ENCODE data around the gene C2CD2.

The C2CD2 gene

DNA sequence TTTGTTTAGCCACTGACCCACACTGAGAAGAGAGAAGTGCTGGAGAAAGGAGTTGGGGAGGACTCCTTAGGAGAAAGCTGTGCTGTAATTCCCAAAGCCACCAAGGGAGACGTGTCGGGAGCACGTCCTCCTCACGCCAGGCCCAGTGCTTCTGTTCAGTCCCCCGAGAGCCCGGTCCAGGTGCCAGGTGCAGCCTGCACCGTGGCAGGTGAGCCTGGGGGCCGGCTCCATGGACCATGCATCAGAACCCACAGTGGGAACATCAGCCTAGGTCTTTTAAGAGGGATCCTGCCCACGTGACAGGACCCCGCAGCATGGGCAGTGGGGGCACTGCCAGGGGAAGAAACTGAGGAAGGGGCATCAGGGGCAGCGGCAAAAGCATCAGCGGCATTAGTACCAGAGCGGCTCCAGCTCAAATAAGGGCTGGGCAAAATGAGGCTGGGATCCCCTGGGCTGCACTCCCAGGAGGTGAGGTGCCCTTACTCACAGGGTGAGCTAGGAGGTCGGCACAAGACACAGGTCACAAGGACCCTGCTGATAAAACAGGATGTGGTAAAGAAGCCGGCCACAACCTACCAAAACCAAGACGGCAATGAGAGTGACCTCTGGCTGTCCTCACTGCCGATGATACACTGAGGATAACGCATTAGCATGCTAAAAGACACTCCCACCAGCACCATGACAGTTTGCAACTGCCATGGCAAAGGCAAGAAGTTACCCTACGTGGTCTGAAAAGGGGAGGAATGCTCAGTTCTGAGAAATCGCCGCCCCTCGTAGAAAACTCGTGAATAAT is 50.1 kb downstream of the C2CD2 start:
- no peak for DNase-seq

- DNase-seq = no peak
These were observed 50.9 kb downstream of the C2CD2 start for GRCh38 chr21:41902946-41903345.

- no peak for DNase-seq
These were observed 52.0 kb downstream of the C2CD2 start for GRCh38 chr21:41901782-41902181.

- DNase-seq = peak; percentile 12
These were observed 52.7 kb downstream of the C2CD2 start for GRCh38 chr21:41901099-41901498.

GRCh38 chr21:41900401-41900800 is 53.4 kb downstream of the C2CD2 start:
- DNase-seq = no peak

DNA sequence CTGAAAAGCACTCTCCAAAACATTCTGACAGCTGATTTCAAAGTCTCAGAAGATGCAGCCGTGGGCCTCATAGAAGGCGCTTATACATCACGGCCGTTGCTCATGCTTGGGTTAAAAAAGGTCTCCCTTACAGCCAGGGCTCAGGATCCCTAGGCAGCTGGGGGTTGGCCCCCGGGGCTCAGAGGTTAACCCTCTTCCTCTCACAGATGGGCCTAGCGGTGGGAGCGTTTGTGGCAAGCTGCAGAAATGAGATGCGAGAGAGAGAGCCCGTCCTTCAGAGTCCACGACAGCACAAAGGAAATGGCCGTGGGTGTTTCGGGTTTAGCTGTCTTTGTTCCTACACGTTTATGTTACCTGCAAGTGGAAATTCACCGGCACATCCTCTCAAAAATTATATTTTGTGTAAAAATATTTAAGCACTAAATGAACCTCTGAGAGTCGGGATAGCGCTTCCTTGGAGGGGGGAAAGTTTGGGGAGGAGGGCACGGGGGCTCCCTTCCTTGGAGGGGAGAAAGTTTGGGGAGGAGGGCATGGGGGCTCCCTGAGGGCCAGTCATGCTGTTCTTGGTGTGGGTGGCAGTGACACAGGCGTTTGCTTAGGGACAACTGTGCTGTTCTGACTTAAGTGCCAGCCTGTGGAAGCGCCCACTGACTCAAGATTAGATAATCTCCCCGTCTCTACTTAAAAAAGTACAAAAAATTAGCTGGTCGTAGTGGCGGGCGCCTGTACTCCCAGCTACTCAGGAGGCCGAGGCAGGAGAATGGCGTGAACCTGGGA is 54.2 kb downstream of the C2CD2 start:
- peak in 1 of 2 donors; percentile 26 for DNase-seq

- DNase-seq = no peak
These were observed 54.8 kb downstream of the C2CD2 start for GRCh38 chr21:41898998-41899397.

DNA sequence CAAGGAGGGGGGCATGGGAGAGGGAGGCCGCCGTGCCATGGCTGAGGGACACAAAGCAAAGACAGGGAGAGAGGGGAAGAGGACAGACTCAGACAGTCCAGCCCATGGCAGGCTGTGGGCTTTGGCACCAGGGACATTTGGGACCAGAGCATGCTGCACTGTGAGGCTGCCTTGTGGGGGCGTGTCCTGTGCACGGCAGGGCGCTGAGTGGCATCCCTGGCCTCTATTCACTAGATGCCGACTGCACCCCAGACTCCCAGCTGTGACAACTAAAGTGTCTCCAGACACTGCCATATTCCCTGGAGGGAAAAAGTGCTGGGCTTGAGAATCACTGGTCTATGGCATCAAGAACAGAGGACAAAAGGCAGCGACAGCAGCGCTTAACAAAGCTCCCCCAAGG is 56.1 kb downstream of the C2CD2 start:
- DNase-seq = no peak

- no peak for DNase-seq
These were observed 56.7 kb downstream of the C2CD2 start for GRCh38 chr21:41897047-41897669.

DNA sequence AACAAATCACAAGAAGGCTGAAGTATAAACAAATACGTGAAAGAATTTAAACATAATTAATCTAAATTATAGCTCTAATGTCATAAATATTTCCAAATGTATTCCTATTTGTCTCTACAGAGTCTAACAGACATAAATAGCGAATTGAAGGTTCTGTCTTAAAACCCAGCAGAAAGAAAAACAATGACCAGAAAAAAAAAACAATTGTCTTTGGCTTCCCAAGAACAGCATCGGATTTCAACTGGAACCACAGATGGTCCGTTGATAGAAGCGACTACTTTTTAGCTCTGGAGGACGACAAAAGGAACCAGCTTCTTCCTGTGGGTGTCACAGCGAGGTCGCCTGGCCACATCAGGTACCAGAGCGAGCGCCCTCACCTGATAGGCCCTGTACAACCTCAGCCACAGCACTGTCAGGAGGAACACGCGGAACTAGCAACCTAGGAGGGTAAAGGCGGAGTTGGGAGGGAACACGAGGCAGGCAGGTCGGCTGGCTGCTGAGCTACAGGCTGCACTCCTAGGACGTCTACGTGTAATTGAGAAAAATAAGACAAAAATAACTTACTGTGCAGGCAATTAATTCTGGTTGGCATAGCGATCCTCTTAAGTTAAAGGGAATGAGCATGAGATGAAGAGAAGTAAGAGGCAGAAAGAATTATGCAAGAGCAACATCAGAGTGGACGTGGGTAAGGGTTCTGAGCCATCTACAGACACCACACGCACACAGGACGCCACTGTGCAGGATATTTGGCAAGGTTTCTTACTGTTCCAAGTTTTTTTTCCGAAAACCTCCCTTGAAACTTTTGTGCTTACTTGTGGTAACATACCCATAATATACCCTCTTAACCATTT is 58.0 kb downstream of the C2CD2 start:
- DNase-seq = peak; percentile 63

DNA sequence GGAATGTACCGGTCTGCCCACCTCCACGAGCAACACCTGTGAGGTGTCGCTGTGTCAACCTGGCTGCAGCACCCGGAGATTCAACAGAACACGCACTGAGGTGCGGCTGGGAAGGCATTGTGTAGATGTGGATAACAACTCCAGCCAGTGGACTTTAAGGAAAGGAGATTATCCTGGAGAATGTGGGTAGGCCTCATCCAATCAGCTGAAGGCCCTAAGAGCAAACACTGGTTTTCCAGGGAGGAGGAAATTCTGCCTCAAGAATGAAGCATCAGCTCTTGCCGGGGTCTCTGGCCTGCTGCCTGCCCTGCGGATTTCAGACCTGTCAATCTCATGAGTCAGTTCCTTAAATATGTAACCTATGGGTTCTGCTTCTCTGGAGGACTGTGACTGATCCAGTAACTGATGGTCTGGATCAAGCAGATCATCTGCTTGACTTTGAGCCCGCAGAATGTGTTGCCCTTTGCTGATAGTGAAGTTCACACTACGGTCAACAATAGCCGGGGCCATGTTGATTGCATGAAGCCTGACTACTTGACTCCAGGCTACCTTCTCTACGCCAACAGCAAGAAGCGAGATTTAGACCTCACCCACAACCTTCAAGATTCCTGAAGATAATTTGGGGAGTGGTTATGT is 58.8 kb downstream of the C2CD2 start:
- DNase-seq = no peak

DNA sequence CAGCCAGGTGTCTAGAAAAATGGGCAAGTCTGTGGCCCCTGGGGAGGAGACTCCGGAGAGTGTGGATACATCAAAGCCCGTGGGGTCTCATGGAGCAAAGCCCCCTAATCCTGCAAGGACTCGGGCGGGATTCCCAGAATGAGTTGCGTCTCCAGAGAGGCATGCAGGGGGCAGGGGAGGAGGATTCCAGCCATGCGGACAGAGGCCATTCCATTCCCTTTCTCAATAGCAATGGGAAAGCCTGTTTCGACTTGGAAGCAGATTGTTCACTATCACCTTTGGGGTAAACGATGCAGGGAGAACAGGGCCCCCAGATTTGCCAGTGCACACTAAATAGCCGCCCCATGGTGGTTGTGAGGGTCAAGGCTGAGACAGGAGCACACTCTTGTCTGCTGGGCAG is 59.3 kb downstream of the C2CD2 start:
- no peak for DNase-seq

- DNase-seq = no peak
These were observed 61.1 kb downstream of the C2CD2 start for GRCh38 chr21:41892726-41893125.

DNA sequence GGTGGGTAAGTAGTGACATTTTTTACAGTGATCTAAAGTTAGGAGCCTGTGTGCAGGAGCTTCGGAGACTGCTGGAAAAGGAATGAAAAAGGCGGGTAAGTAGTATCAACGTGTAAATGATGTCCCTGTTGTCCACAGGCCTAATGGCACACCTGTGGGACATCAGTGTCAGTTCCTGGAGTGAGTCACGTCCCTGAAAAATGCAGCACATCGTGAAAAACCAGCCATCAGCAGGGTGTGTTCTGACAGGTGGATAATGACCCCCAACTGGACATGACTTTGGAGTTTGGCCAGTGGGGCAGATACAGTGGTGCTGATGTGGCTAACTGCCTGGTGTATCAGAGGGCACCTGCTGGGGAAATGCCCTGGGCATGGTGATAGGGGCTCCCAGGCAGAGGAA is 62.7 kb downstream of the C2CD2 start:
- no peak for DNase-seq

DNA sequence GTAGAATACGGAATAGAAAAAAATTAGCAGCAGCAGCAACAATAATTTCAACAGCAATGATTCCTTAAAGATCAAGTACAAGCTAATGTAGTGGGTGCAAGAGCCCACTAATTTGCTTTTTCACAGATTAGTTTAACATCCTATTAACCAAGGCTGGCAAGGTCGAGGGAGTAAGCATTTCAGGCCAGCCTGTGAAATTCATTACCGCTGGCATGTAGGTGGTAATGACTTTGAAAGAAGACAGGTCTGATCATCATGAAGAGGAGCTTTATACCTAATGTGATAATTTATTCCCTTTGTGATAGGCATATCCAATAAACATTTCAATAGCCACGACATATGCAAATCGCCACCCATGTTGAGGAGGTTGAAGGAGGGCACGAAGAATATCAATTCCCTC is 63.5 kb downstream of the C2CD2 start:
- no peak for DNase-seq

DNA sequence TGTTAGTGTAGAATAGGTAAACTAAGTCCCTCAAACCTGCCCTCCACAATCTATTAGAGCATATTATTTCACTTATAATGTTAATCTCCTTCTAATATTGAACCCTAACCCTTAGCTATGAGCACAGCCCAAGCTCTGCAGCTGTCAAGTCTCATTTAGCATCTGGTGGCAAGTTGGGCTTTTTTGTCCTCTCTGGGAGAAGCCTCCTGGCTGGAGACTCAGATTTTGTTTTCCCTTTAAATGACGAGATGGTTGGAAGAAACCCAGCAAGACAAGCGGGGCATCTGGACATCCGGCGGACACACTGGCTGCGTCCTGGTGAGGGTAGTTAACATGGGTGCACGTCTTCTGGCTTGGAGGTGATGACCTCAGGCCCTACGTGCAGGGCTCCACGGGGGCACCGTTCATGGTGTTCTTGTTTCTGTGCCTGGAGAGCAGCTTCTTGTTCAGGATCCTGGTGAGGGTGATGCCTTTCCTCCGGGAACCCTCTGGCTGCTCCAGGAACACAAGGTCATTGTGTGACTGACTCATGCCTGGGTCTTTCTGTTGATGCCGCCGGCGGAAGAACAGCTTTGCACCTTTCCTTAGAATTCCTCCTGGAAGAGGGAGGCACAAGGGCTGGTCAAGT is 65.0 kb downstream of the C2CD2 start:
- no peak for DNase-seq

DNA sequence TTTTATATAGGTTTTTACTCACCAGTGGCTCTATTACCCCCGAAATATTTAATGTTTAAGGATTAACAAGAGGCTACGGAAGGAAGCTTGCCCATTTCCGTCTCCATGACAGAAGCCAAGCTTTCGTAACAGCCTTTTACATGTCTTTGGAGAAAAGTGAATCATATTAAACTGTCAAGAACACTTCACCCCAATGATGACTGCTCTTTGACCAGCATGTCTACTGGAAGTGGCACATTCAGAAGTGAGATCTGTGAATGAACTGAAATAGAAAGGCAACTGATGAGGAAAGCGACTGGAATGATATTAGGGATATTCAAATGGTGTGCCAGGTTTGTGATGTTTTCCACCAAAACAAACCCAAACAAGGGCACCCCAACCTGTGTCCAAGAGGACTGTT is 66.2 kb downstream of the C2CD2 start:
- no peak for DNase-seq

- no peak for DNase-seq
These were observed 67.5 kb downstream of the C2CD2 start for GRCh38 chr21:41886328-41886727.

GRCh38 chr21:41885341-41886024 is 68.3 kb downstream of the C2CD2 start:
- no peak for DNase-seq

GRCh38 chr21:41884501-41885030 is 69.3 kb downstream of the C2CD2 start:
- no peak for DNase-seq

DNA sequence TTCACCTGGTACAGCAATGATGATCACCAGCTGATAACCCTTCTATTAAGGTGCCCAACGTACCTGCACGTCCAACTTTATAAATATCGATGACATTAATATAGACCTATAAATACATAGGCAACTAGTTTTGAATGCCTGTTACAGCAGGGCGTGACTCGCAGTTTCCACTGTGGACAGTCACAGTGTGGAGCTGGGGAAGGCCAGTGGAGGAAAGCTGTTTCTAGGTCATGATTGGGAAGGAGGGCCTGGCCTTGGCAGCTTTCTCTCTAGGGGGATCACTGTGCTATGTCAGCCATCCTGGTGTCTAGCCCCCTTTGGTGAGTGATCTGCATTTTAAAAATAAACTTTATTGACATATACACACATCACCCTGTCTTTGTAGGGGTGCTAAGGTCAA is 70.2 kb downstream of the C2CD2 start:
- DNase-seq = no peak

Data from CD4-positive, alpha-beta T cell treated with Interleukin-1 beta for 1 hour (primary cell).